ENCODE data around the gene ATOSA.

Gene ATOSA

DNA sequence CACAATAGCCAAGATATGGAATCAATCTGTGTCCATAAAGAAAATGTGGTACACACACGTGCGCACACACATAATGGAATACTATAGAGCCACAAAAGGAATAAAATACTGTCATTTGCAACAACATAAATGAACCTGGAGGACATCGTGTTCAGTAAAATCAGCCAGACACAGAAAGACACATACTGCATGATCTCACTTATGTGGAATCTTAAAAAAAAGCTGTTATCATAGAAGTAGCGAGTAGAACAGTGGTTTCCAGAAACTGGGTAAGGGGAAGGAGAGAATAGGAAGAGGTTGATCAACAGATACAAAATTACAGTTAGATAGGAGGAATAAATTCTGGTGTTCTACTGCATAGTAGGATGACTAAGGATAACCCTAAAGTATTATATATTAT lies 11.1 kb downstream of the ATOSA start:
- no peak overlapping the region for H3K4me3 ChIP-seq (ENCODE audit: low read length)
- no peak overlapping the region for H3K9ac ChIP-seq (ENCODE audit: low read length)
- no peak overlapping the region for H3K23ac ChIP-seq (ENCODE audit: low read length)
- no peak overlapping the region for H3K27ac ChIP-seq (ENCODE audit: low read depth, low read length)
- no peaks in the 10 kb centered on the region for H3K4me1 ChIP-seq (ENCODE audit: control insufficient read depth, low read depth, low read length)
- no peak overlapping the region for H2BK120ac ChIP-seq (ENCODE audit: low read depth, low read length)
- H3K27me3 ChIP-seq (ENCODE audit: insufficient read depth, low read length, poor library complexity): no peaks in the 10 kb centered on the region
- no peak overlapping the region for H3K4me2 ChIP-seq (ENCODE audit: low read length)
- H3K79me2 ChIP-seq (ENCODE audit: control insufficient read depth, insufficient read depth, low read length): no peaks in the 10 kb centered on the region
- no peak overlapping the region for H3K18ac ChIP-seq (ENCODE audit: low read length)
- no peaks in the 10 kb centered on the region for H3K36me3 ChIP-seq (ENCODE audit: control insufficient read depth, insufficient read depth, low read length)
- H2BK15ac ChIP-seq (replicated peaks; ENCODE audit: low read depth): no peak overlapping the region
- no peak for DNase-seq
- no peak overlapping the region for H3K56ac ChIP-seq (ENCODE audit: low read length)
- H2AK5ac ChIP-seq (ENCODE audit: low read length): no peak overlapping the region
- no CpG with 5 or more reads among the region's 4 CpGs for WGBS (ENCODE audit: extremely low coverage, insufficient coverage, low lambda C conversion rate)
- no peak overlapping the region for H2BK5ac ChIP-seq (ENCODE audit: low read length)
- H3K4ac ChIP-seq (ENCODE audit: low read depth, low read length): no peak overlapping the region
- H4K5ac ChIP-seq (ENCODE audit: low read length): no peak overlapping the region
- no peak overlapping the region for H4K8ac ChIP-seq (ENCODE audit: low read depth, low read length)
- H3K79me1 ChIP-seq (ENCODE audit: low read length): no peaks in the 10 kb centered on the region

DNA sequence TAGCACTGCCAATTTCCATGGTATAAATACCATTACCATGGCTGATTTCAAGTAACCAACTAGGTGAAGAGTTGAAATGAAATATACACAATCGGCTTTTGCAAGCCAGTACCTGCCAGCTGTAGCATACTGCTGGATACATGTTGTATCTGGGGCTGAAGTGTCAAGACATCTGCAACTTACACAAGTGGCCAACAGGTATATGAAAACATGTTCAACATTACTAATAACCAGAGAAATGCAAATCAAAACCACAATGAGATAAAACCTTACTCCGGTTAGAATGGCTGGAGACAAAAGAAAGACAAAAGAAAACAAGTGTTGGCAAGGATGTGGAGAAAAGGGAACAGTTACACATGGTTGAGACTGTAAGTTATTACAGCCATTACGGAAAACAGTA lies 11.6 kb downstream of the ATOSA start:
- no CpG with 5 or more reads among the region's 3 CpGs for WGBS (ENCODE audit: extremely low coverage, insufficient coverage, low lambda C conversion rate)

DNA sequence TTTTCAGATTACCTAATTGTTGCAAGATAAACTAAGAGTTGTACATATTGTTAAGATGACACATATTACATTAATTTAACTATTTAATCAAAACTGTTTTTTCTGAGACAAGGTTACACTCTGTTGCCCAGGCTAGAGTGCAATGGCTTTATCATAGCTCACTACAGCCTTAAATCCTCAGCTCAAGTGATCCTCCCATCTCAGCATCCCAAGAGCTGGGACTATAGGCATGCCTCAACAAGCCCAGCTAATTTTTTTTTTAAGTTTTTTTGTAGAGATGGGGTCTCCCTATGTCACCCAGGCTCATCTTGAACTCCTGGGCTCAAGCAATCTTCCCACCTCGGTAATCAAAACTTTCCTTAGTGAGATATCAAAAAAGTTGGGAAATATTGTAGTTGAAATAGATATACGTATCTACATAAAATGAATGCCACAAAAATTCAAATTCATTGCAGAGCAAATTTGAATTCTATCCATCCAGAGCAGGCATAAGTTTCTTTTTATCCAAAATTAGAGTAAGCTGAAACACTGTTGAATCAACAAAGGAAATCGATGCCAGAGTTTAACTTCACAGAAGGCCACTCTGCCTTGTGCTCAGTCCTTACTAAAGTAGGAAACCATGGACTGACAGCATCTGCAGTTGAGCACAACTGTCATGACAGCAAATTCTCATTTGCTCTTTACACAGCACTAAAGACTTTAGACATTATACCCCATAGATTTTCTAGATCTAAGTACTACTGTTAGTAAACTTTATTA lies 15.5 kb downstream of the ATOSA start:
- Histone ChIP-seq H3K27ac (ENCODE audit: low read depth, low read length) (no peak overlapping the region), H3K4ac (ENCODE audit: low read depth, low read length) (no peak overlapping the region)

More for the DNA sequence above, 11.6 kb downstream of the ATOSA start:
- no peak overlapping the region for H2AK5ac ChIP-seq (ENCODE audit: low read length)
- no peaks in the 10 kb centered on the region for H3K79me2 ChIP-seq (ENCODE audit: control insufficient read depth, insufficient read depth, low read length)
- H3K4ac ChIP-seq (ENCODE audit: low read depth, low read length): no peak overlapping the region
- no peak overlapping the region for H3K18ac ChIP-seq (ENCODE audit: low read length)
- H3K56ac ChIP-seq (ENCODE audit: low read length): no peak overlapping the region
- no peaks in the 10 kb centered on the region for H3K27me3 ChIP-seq (ENCODE audit: insufficient read depth, low read length, poor library complexity)
- H3K4me1 ChIP-seq (ENCODE audit: control insufficient read depth, low read depth, low read length): no peaks in the 10 kb centered on the region
- H4K5ac ChIP-seq (ENCODE audit: low read length): no peak overlapping the region
- no peak overlapping the region for H3K4me2 ChIP-seq (ENCODE audit: low read length)
- no peaks in the 10 kb centered on the region for H3K79me1 ChIP-seq (ENCODE audit: low read length)
- no peak overlapping the region for H2BK15ac ChIP-seq (replicated peaks; ENCODE audit: low read depth)
- H3K9ac ChIP-seq (ENCODE audit: low read length): no peak overlapping the region
- H3K36me3 ChIP-seq (ENCODE audit: control insufficient read depth, insufficient read depth, low read length): no peaks in the 10 kb centered on the region
- no peak overlapping the region for H4K8ac ChIP-seq (ENCODE audit: low read depth, low read length)
- H3K4me3 ChIP-seq (ENCODE audit: low read length): no peak overlapping the region
- DNase-seq: no peak
- no peak overlapping the region for H3K23ac ChIP-seq (ENCODE audit: low read length)
- H3K27ac ChIP-seq (ENCODE audit: low read depth, low read length): no peak overlapping the region
- H2BK120ac ChIP-seq (ENCODE audit: low read depth, low read length): no peak overlapping the region
- H2BK5ac ChIP-seq (ENCODE audit: low read length): no peak overlapping the region

DNA sequence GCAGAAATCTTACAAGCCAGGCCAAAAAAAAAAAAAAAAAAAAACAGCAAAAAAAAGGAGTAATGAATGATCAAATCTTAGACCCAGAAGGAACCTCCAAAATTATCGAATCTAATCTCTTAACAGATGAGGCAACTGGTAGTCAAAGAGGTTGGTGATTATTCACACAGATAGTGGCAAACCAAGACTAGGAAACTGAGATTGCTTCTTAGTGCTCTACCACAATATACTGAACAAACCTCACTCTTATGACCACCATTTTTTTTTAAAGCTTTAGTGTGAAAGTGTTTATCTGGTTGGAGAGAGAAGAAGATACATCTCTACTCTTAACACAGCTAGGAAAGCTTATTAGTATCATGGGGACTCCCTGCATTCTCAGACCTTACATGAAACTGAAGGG lies 17.3 kb downstream of the ATOSA start:
- no peak overlapping the region for H2BK120ac ChIP-seq (ENCODE audit: low read depth, low read length)
- no peak overlapping the region for H3K9ac ChIP-seq (ENCODE audit: low read length)
- no peaks in the 10 kb centered on the region for H3K4me1 ChIP-seq (ENCODE audit: control insufficient read depth, low read depth, low read length)
- no peaks in the 10 kb centered on the region for H3K79me2 ChIP-seq (ENCODE audit: control insufficient read depth, insufficient read depth, low read length)
- H2AK5ac ChIP-seq (ENCODE audit: low read length): no peak overlapping the region
- H3K4ac ChIP-seq (ENCODE audit: low read depth, low read length): no peak overlapping the region
- H3K56ac ChIP-seq (ENCODE audit: low read length): no peak overlapping the region
- DNase-seq: no peak
- H3K18ac ChIP-seq (ENCODE audit: low read length): no peak overlapping the region
- H3K79me1 ChIP-seq (ENCODE audit: low read length): no peaks in the 10 kb centered on the region
- H3K4me3 ChIP-seq (ENCODE audit: low read length): no peak overlapping the region
- H4K5ac ChIP-seq (ENCODE audit: low read length): no peak overlapping the region
- no peak overlapping the region for H2BK15ac ChIP-seq (replicated peaks; ENCODE audit: low read depth)
- no peak overlapping the region for H2BK5ac ChIP-seq (ENCODE audit: low read length)
- no peak overlapping the region for H3K4me2 ChIP-seq (ENCODE audit: low read length)
- WGBS (ENCODE audit: extremely low coverage, insufficient coverage, low lambda C conversion rate): no CpG with 5 or more reads among the region's 1 CpG
- H4K8ac ChIP-seq (ENCODE audit: low read depth, low read length): no peak overlapping the region
- H3K36me3 ChIP-seq (ENCODE audit: control insufficient read depth, insufficient read depth, low read length): no peaks in the 10 kb centered on the region
- H3K27me3 ChIP-seq (ENCODE audit: insufficient read depth, low read length, poor library complexity): no peaks in the 10 kb centered on the region
- H3K27ac ChIP-seq (ENCODE audit: low read depth, low read length): no peak overlapping the region
- no peak overlapping the region for H3K23ac ChIP-seq (ENCODE audit: low read length)

More for the DNA sequence above, 15.5 kb downstream of the ATOSA start:
- no peaks in the 10 kb centered on the region for H3K79me1 ChIP-seq (ENCODE audit: low read length)
- H3K4me1 ChIP-seq (ENCODE audit: control insufficient read depth, low read depth, low read length): no peaks in the 10 kb centered on the region
- no peak overlapping the region for H2BK5ac ChIP-seq (ENCODE audit: low read length)
- no peak overlapping the region for H3K18ac ChIP-seq (ENCODE audit: low read length)
- H3K27me3 ChIP-seq (ENCODE audit: insufficient read depth, low read length, poor library complexity): no peaks in the 10 kb centered on the region
- whole genome bisulfite sequencing (ENCODE audit: extremely low coverage, insufficient coverage, low lambda C conversion rate): no CpG with 5 or more reads among the region's 3 CpGs
- DNase-seq: no peak
- H4K5ac ChIP-seq (ENCODE audit: low read length): no peak overlapping the region
- no peak overlapping the region for H3K23ac ChIP-seq (ENCODE audit: low read length)
- no peak overlapping the region for H4K8ac ChIP-seq (ENCODE audit: low read depth, low read length)
- no peaks in the 10 kb centered on the region for H3K79me2 ChIP-seq (ENCODE audit: control insufficient read depth, insufficient read depth, low read length)
- H3K4me2 ChIP-seq (ENCODE audit: low read length): no peak overlapping the region
- no peak overlapping the region for H2BK15ac ChIP-seq (replicated peaks; ENCODE audit: low read depth)
- no peak overlapping the region for H2AK5ac ChIP-seq (ENCODE audit: low read length)
- H2BK120ac ChIP-seq (ENCODE audit: low read depth, low read length): peak overlapping the region; percentile 73
- no peak overlapping the region for H3K56ac ChIP-seq (ENCODE audit: low read length)
- no peak overlapping the region for H3K4me3 ChIP-seq (ENCODE audit: low read length)
- no peaks in the 10 kb centered on the region for H3K36me3 ChIP-seq (ENCODE audit: control insufficient read depth, insufficient read depth, low read length)
- H3K9ac ChIP-seq (ENCODE audit: low read length): no peak overlapping the region

DNA sequence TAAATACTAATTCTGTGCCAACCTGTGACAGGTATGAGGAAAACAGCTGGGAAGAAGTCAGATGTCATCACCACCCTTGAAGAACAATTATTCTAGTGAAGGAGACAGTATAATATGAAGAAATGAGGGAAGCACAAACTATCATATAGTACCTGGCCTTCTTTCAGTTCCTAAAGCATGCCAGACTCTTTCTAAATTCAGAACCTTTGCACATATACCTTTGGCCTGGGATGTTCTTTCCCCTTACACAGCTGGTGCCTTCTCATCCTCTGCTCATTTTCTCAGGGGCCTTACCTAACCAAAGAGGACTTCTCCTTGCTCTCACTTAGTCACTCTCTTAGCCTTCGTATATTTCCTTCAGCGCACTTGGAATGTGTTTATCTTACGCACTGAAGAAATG lies 19.0 kb downstream of the ATOSA start:
- Histone ChIP-seq H3K36me3 (ENCODE audit: control insufficient read depth, insufficient read depth, low read length) (no peaks in the 10 kb centered on the region), H2AK5ac (ENCODE audit: low read length) (no peak overlapping the region), H3K27me3 (ENCODE audit: insufficient read depth, low read length, poor library complexity) (no peaks in the 10 kb centered on the region), H2BK15ac (replicated peaks; ENCODE audit: low read depth) (no peak overlapping the region), H3K79me2 (ENCODE audit: control insufficient read depth, insufficient read depth, low read length) (no peaks in the 10 kb centered on the region), H3K56ac (ENCODE audit: low read length) (no peak overlapping the region), H3K23ac (ENCODE audit: low read length) (no peak overlapping the region), H4K5ac (ENCODE audit: low read length) (no peak overlapping the region), H3K4me1 (ENCODE audit: control insufficient read depth, low read depth, low read length) (no peaks in the 10 kb centered on the region), H2BK120ac (ENCODE audit: low read depth, low read length) (no peak overlapping the region), H3K9ac (ENCODE audit: low read length) (no peak overlapping the region), H3K4ac (ENCODE audit: low read depth, low read length) (no peak overlapping the region), H3K18ac (ENCODE audit: low read length) (no peak overlapping the region), H3K27ac (ENCODE audit: low read depth, low read length) (no peak overlapping the region), H3K4me2 (ENCODE audit: low read length) (no peak overlapping the region), H2BK5ac (ENCODE audit: low read length) (no peak overlapping the region), H4K8ac (ENCODE audit: low read depth, low read length) (no peak overlapping the region), H3K4me3 (ENCODE audit: low read length) (no peak overlapping the region), H3K79me1 (ENCODE audit: low read length) (no peaks in the 10 kb centered on the region)
- no peak for DNase-seq
- WGBS (ENCODE audit: extremely low coverage, insufficient coverage, low lambda C conversion rate): no CpG with 5 or more reads among the region's 3 CpGs

DNA sequence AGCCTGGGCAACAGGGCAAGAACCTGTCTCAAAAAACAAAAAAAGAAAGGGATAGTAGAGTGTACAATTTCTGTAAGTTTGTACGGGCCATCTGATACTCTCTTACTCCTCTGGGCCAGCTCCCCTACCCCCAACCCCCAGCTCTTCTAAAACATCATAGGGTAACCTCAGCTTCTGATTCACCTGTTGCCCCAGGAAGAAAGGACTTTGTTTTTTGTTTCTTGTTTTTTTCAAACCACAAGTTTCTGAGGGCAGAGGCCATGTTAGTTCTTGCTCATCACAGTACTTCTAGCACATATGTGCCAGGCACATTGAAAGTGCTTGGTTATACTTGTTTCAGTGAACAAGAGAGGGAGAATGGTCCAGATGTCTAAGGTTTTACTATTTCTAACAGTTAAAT lies 20.2 kb downstream of the ATOSA start:
- Histone ChIP-seq H3K18ac (ENCODE audit: low read length) (no peak overlapping the region), H3K9ac (ENCODE audit: low read length) (no peak overlapping the region), H3K4me1 (ENCODE audit: control insufficient read depth, low read depth, low read length) (no peaks in the 10 kb centered on the region), H2AK5ac (ENCODE audit: low read length) (no peak overlapping the region), H4K8ac (ENCODE audit: low read depth, low read length) (no peak overlapping the region), H2BK5ac (ENCODE audit: low read length) (no peak overlapping the region), H3K56ac (ENCODE audit: low read length) (no peak overlapping the region), H3K79me2 (ENCODE audit: control insufficient read depth, insufficient read depth, low read length) (no peaks in the 10 kb centered on the region), H3K36me3 (ENCODE audit: control insufficient read depth, insufficient read depth, low read length) (no peaks in the 10 kb centered on the region), H2BK15ac (replicated peaks; ENCODE audit: low read depth) (no peak overlapping the region), H3K23ac (ENCODE audit: low read length) (no peak overlapping the region), H3K4ac (ENCODE audit: low read depth, low read length) (no peak overlapping the region), H3K79me1 (ENCODE audit: low read length) (no peaks in the 10 kb centered on the region), H3K4me3 (ENCODE audit: low read length) (no peak overlapping the region), H3K4me2 (ENCODE audit: low read length) (no peak overlapping the region), H3K27ac (ENCODE audit: low read depth, low read length) (no peak overlapping the region), H2BK120ac (ENCODE audit: low read depth, low read length) (no peak overlapping the region), H3K27me3 (ENCODE audit: insufficient read depth, low read length, poor library complexity) (no peaks in the 10 kb centered on the region), H4K5ac (ENCODE audit: low read length) (no peak overlapping the region)
- no CpG with 5 or more reads among the region's 1 CpG for WGBS (ENCODE audit: extremely low coverage, insufficient coverage, low lambda C conversion rate)
- DNase-seq: no peak

All from mesendoderm (in vitro differentiated cells).